GM06990 (cell line): Measurements from ENCODE around the gene RIMS1.

Experiments used
- DNase-seq: peaks from one replicate; pipeline ENCODE4 v3.0.0-alpha.2; 2011; ENCODE audit not compliant: insufficient read length; ENCODE audit errors: extremely low read depth
- H3K27me3 ChIP-seq: replicated peaks from 2 replicates; pipeline ENCODE4 v1.6.0; 2011; ENCODE audit warnings: low read length; ENCODE audit not compliant: control insufficient read depth, insufficient read depth
- H3K36me3 ChIP-seq: 2 replicates; pipeline ENCODE4 v1.5.1; 2011; ENCODE audit warnings: low read length; ENCODE audit not compliant: control insufficient read depth, insufficient read depth
- H3K4me3 ChIP-seq: replicated peaks from 2 replicates; pipeline ENCODE4 v1.5.1; 2011; ENCODE audit warnings: low read depth, mild to moderate bottlenecking, control low read depth, low read length
- TF ChIP-seq, protein P1 (sequence below): IDR thresholded peaks from 2 replicates; pipeline ENCODE4 v1.5.1; 2011; ENCODE audit warnings: low read length, control low read depth, mild to moderate bottlenecking, inconsistent platforms; ENCODE audit not compliant: insufficient read depth, poor library complexity, severe bottlenecking

RIMS1 gene

DNA sequence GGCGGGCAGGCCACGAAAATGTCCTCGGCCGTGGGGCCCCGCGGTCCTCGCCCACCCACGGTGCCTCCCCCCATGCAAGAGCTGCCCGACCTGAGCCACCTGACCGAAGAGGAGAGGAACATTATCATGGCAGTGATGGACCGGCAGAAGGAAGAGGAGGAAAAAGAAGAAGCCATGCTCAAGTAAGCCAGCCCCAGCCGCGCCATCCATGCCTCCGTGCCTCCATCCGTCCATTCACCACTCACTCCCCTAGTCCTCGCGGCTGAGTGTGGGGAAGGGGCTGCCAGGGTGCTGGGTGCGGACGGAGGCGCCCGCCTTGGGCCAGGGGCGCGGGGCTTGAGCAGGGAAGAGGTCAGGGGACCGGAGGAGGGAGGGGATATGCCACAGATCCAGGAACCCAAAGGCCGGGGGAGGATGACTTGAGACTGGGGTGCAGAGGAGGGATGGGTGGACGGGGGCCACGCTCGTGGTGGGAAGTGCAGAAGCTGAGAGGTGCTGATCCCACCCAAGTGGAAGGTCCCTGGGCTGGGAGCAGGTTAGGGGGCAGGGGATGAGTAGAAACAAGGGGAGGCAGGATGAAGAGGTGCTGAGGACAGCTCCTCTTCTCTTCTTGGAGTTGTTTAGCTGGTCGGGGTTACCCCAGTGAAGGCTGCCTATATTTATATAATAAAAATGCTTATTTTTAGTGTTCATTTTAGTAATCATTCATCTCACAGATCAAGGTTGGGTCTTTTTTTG, 825 bp downstream of the RIMS1 start:
- no peak for DNase-seq
- Histone ChIP-seq H3K4me3 (peak overlapping the region; percentile 56), H3K36me3 (no peaks in the 10 kb centered on the region), H3K27me3 (no peaks in the 10 kb centered on the region; the same call in 1 of the 2 replicates)
- TF ChIP-seq, protein P1, sequence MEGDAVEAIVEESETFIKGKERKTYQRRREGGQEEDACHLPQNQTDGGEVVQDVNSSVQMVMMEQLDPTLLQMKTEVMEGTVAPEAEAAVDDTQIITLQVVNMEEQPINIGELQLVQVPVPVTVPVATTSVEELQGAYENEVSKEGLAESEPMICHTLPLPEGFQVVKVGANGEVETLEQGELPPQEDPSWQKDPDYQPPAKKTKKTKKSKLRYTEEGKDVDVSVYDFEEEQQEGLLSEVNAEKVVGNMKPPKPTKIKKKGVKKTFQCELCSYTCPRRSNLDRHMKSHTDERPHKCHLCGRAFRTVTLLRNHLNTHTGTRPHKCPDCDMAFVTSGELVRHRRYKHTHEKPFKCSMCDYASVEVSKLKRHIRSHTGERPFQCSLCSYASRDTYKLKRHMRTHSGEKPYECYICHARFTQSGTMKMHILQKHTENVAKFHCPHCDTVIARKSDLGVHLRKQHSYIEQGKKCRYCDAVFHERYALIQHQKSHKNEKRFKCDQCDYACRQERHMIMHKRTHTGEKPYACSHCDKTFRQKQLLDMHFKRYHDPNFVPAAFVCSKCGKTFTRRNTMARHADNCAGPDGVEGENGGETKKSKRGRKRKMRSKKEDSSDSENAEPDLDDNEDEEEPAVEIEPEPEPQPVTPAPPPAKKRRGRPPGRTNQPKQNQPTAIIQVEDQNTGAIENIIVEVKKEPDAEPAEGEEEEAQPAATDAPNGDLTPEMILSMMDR: no peak

DNA sequence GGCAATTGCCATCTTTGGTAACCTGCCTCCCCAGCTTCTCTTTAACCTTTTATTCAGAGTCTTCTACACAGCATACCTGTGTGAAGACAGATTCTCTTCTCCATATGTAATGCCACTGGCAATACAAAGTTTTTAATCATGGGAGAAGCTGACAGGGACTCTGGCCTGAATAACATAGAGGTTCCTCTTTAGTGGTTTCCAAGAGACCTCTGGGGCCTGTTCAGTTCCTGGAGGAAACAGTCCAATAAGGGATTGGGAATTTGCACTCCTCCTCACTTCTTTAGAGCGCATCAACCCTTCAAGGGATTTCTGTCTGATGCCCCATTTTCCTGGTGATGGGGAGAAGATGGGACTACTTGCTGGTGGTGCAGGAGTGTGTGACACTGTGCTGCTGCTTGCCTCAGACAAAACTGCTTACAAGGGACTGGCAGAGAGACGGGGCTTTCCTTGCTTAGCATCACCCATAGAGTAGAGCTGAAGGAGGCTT, 1.4 kb downstream of the RIMS1 start:
- DNase-seq: no peak
- no peaks in the 10 kb centered on the region for H3K36me3 ChIP-seq
- TF ChIP-seq, protein P1: no peak
- H3K27me3 ChIP-seq: no peaks in the 10 kb centered on the region; the same call in 1 of the 2 replicates
- H3K4me3 ChIP-seq: no peak overlapping the region

DNA sequence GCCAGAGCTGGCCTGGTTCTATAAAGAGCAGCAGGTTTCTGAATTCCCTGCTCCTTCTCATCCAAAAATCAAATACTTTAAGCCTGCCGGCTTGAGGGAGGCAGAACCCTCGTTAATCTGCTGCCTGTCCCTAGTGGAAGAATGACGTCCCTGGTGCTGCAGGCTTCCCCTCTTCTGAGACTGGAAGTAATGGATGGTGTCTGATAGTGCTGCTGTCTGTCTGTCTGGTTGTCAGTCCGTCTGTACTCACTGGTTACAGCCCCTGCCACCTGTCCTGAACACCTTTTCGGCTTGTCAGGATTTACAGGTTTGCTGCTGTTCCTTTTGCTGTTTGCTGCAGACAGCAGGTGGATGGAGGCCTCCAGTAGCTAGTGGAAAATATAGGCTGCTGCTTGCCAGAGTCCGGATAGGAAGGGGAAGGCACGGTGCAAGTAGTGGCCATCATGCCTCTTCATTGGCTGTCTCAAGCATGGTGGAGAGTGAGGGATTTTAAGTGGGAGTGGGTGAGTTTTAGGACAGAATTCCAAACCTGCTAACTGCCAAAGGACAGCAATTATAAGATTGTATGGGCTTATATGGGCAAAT, 2.5 kb downstream of the RIMS1 start:
- no peaks in the 10 kb centered on the region; the same call in 1 of the 2 replicates for H3K27me3 ChIP-seq
- TF ChIP-seq, protein P1: no peak
- H3K4me3 ChIP-seq: no peak overlapping the region
- DNase-seq: no peak
- H3K36me3 ChIP-seq: no peaks in the 10 kb centered on the region

DNA sequence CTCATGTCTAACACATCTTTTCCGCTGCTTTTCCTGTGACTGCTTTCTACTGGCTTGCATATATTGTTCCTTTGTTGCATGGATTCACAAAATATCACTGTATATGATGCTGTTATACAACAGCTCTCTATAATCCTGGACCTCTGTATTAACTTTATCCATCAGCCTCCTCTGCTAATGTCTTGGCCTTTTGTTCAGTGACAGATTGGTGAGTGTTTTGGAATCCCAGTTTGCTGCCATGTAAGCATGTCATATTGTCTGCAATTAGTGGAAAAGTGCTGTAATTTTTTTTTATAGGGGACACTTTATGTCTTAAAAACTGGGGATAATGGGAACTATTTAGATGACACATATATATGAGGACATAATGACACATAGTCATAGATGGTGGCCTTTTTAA, 3.0 kb downstream of the RIMS1 start:
- no peaks in the 10 kb centered on the region for H3K36me3 ChIP-seq
- H3K4me3 ChIP-seq: no peak overlapping the region
- TF ChIP-seq, protein P1: no peak
- DNase-seq: no peak
- H3K27me3 ChIP-seq: no peaks in the 10 kb centered on the region; the same call in 1 of the 2 replicates

DNA sequence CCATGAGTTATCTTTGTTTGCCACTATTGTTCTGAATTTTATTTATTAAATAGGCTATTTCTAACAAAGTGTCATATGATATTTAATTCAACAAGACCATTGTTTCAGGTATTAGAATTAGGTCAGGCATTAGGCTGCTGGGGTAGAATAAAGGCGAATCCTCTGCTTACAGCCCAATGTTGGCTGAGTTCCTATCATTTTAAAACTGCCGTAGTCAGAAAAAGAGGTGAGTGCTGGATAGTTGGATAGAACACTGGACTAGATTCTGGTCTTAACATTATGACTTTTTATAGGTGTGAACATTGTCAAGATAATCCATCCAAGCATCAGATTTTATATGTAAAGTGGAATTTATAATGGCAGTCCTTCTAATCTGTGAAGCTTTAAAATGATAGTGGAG, 6.3 kb downstream of the RIMS1 start:
- Histone ChIP-seq H3K4me3 (no peak overlapping the region), H3K27me3 (no peaks in the 10 kb centered on the region; the same call in 1 of the 2 replicates), H3K36me3 (no peaks in the 10 kb centered on the region)
- TF ChIP-seq, protein P1: no peak
- no peak for DNase-seq
